ENCODE data around the gene ITGA5. TPM values are rescaled to one million over a fixed set of nuclear protein-coding genes. Genes with fewer than 3 reads are reported as not detected.
A peak's percentile ranks its signal among the peaks of the same experiment; 100 is the strongest.

ITGA5 gene
- total and polyA plus RNA-seq, 9 of the 15 experiments (the other 6 are each of a cell fraction or from before 2014, with no cell fraction given) = 9.1 to 82.1 (median 47.4) TPM

GRCh38 chr12:54428050-54429013 is 9.3 kb upstream of the ITGA5 start:
- no peaks in the 10 kb centered on the region for H3K9me1 ChIP-seq (ENCODE audit: control insufficient read depth, insufficient read depth, low read length)
- H2AFZ ChIP-seq (ENCODE audit: low read depth, low read length) = peak overlapping the region; percentile 93
- DNase-seq (ENCODE audit: extremely low read depth in 1 of 4, low spot score in 3 of 4) (peak in 3 of 4 experiments; percentile 32 to 60 (median 41)), FAIRE-seq (no peak), ATAC-seq (peak; percentile 27)
- H3K9me3 ChIP-seq (replicated peaks; ENCODE audit: control insufficient read depth, insufficient read depth, low read depth, low read length) = no peaks in the 10 kb centered on the region
- ChIA-PET CTCF (ENCODE audit: low intra/inter-chr PET ratio) (no interaction called here), POLR2A (interaction anchor here (0.9 to 2.0 kb wide), 7 partner anchors 9 to 44 kb away, joined by 3 to 7 read pairs (median 5); partner anchors contain the start of genes GTSF1 and ITGA5)
- H3K79me2 ChIP-seq (ENCODE audit: control insufficient read depth, insufficient read depth, low read length) = no peaks in the 10 kb centered on the region
- H3K36me3 ChIP-seq (ENCODE audit: control insufficient read depth, insufficient read depth, low read length) = no peaks in the 10 kb centered on the region
- peak overlapping the region; percentile 46 to 61; a peak in 3 of 4 replicates for H3K9ac ChIP-seq (ENCODE audit: insufficient read depth in 1 of 2, low read depth in 2 of 2, low read length in 2 of 2)
- in situ Hi-C loops (cut with MboI) (no loop called here), intact Hi-C loops (cut with micrococcal nuclease) (no loop called here)
- peaks cover 34 to 78% of the 10 kb centered on the region in 2 experiments for H3K4me1 ChIP-seq (replicated peaks in 1 of 2; ENCODE audit: control insufficient read depth in 2 of 2, insufficient read depth in 2 of 2, low read length in 2 of 2)
- H4K20me1 ChIP-seq (replicated peaks; ENCODE audit: control insufficient read depth, insufficient read depth, low read length) = no peaks in the 10 kb centered on the region
- peak overlapping the region; percentile 73 for H3K27ac ChIP-seq (ENCODE audit: extremely low read depth, low read depth, low read length)
- BruUV-seq (replicated peaks) = no TSS peak
- no peak overlapping the region for H3K4me3 ChIP-seq
- peak overlapping the region; percentile 16 for H3K4me2 ChIP-seq (ENCODE audit: insufficient read depth, low read length)
- 36% methylated on average over 10 of the region's 13 CpGs for WGBS (ENCODE audit: insufficient coverage, low coverage, missing lambda C conversion rate)
- H3K27me3 ChIP-seq (ENCODE audit: control insufficient read depth in 2 of 2, insufficient read depth in 2 of 2, low read length in 2 of 2) = no peaks in the 10 kb centered on the region
- TF ChIP-seq PCBP1 (IDR thresholded peaks at IDR 0.05; ENCODE audit: low read depth, low read length, poor library complexity, severe bottlenecking) (no peak), FOSL1 (tag; conservative IDR thresholded peaks at IDR 0.05) (peak; percentile 54), ELK3 (CRISPR knock-in tag; IDR thresholded peaks at IDR 0.05) (no peak), RNF2 (IDR thresholded peaks at IDR 0.05) (peak; percentile 38; the same call in 1 of the 2 replicates), ZBTB7A (IDR thresholded peaks at IDR 0.05; ENCODE audit: borderline replicate concordance, control insufficient read depth, low read depth, low read length) (peak; percentile 73), HDAC8 (tag; IDR thresholded peaks at IDR 0.05) (no peak), NR2C2 (CRISPR knock-in tag; IDR thresholded peaks at IDR 0.05) (no peak), NR2C2 (tag; IDR thresholded peaks at IDR 0.05) (peak; percentile 22; the same call in 1 of the 2 replicates), E2F6 (IDR thresholded peaks at IDR 0.05; ENCODE audit: borderline replicate concordance in 1 of 2, extremely low read depth in 1 of 2, insufficient read depth in 1 of 2, insufficient read length in 1 of 2, low read depth in 1 of 2, low read length in 1 of 2, poor library complexity in 1 of 2, severe bottlenecking in 1 of 2) (peak in 1 of 2 experiments; percentile 2), KAT2B (IDR thresholded peaks at IDR 0.05; ENCODE audit: low read depth, low read length) (no peak), VEZF1 (CRISPR knock-in tag; IDR thresholded peaks at IDR 0.05) (peak; percentile 84), XRCC5 (IDR thresholded peaks at IDR 0.05; ENCODE audit: low read depth, low read length) (no peak), ZNF740 (CRISPR knock-in tag; IDR thresholded peaks at IDR 0.05) (peak; percentile 72; the same call in 1 of the 2 replicates), ZNF740 (tag; IDR thresholded peaks at IDR 0.05) (no peak), ZBTB1 (CRISPR knock-in tag; IDR thresholded peaks at IDR 0.05; ENCODE audit: borderline replicate concordance, low read depth) (peak; percentile 28; the same call in 1 of the 2 replicates)
